Testis (tissue), 3 donors: ENCODE data around the gene AGPAT2. TPM values are rescaled to one million over a fixed set of nuclear protein-coding genes. Genes with fewer than 3 reads are reported as not detected.

Source experiments
- DNase-seq: peaks from one replicate; pipeline ENCODE4 v3.0.0-alpha.2; 2019
- H3K27ac ChIP-seq, 2 donors: fragments of 200-600 bp; sonication (generic); one replicate each; pipeline ENCODE4 v1.5.1; 2019
- H3K27me3 ChIP-seq: fragments of 200-600 bp; sonication (generic); one replicate; pipeline ENCODE4 v1.5.1; 2019
- H3K36me3 ChIP-seq: fragments of 200-600 bp; sonication (generic); one replicate; pipeline ENCODE4 v1.5.1; 2017; ENCODE audit warnings: low read depth; ENCODE audit errors: missing control alignments
- H3K4me1 ChIP-seq: fragments of 200-600 bp; sonication (generic); one replicate; pipeline ENCODE4 v1.5.1; 2019
- H3K4me3 ChIP-seq, 2 donors: fragments of 200-600 bp; sonication (generic); one replicate each; pipeline ENCODE4 v1.5.1; 2017 to 2019
- H3K9me3 ChIP-seq: fragments of 200-600 bp; sonication (generic); one replicate; pipeline ENCODE4 v1.5.1; 2017
- CTCF ChIP-seq, 3 experiments: fragments of 450-650 bp in 2 of 3; fragments of 200-600 bp in 1 of 3; sonication (generic) in 1 of 3; IDR thresholded peaks; one replicate each; pipeline ENCODE4 v1.5.1; 2016 to 2019; ENCODE audit warnings: antibody characterized with exemption in 3 of 3, mild to moderate bottlenecking in 2 of 3, moderate library complexity in 1 of 3
- POLR2A ChIP-seq: fragments of 450-650 bp; IDR thresholded peaks from one replicate; pipeline ENCODE4 v1.6.1; 2017; ENCODE audit warnings: antibody characterized with exemption, mild to moderate bottlenecking, moderate library complexity
- WGBS, 2 donors: methylation state at CpG; one replicate each; pipeline ENCODE4 v1.1.5; 2018; 5-methylcytosine and 5-hydroxymethylcytosine counted together
- intact Hi-C: fragments of 100-400 bp; cut with DNase I; formaldehyde crosslinking; loops from one replicate; pipeline ENCODE4 v1.15.1; 2023; ENCODE audit warnings: low total_unique reads
- polyA plus RNA-seq: library from polyadenylated mRNA; stranded (reverse); fragments of 350-450 nt; fragmentation: Illumina TruSeq; extraction: RNeasy Lipid Tissue Mini Kit (QIAGEN cat#74804); gene quantifications from one replicate; pipeline ENCODE4 v1.2.3, GENCODE V29; 2014; ENCODE audit warnings: low read depth, low replicate concordance; ENCODE audit not compliant: insufficient read depth
- total RNA-seq, 2 donors: library from RNA; depleted of rRNA; stranded (reverse); fragments of >200 nt; gene quantifications; one replicate each; pipeline ENCODE4 v1.2.3, GENCODE V29; 2016

The AGPAT2 gene
- total and polyA plus RNA-seq, 3 donors from 2014 or later: 34.2 to 52.7 (median 46.6) TPM

GRCh38 chr9:136698635-136699246 lies 11.5 kb upstream of the AGPAT2 start:
- 90 to 91% methylated on average over 11 of the region's 11 CpGs for WGBS, 2 donors
- H3K27ac ChIP-seq: no peak overlapping the region
- no peak for DNase-seq
- H3K36me3 ChIP-seq: no peaks in the 10 kb centered on the region
- intact Hi-C loops: no loop called here
- no peaks in the 10 kb centered on the region for H3K4me1 ChIP-seq
- no peaks in the 10 kb centered on the region for H3K27me3 ChIP-seq
- TF ChIP-seq POLR2A (no peak), CTCF (IDR thresholded peaks at IDR 0.05) (no peak)
- H3K4me3 ChIP-seq: no peak overlapping the region
- no peaks in the 10 kb centered on the region for H3K9me3 ChIP-seq

- Histone ChIP-seq H3K4me1 (no peaks in the 10 kb centered on the region), H3K36me3 (no peaks in the 10 kb centered on the region), H3K27me3 (no peaks in the 10 kb centered on the region), H3K27ac (no peak overlapping the region), H3K4me3 (no peak overlapping the region), H3K9me3 (no peaks in the 10 kb centered on the region)
- intact Hi-C loops: no loop called here
- DNase-seq: no peak
- WGBS, 2 donors: 81 to 82% methylated on average over 20 of the region's 20 CpGs
- TF ChIP-seq CTCF (IDR thresholded peaks at IDR 0.05) (no peak), POLR2A (no peak)
These were observed 10.7 kb upstream of the AGPAT2 start for GRCh38 chr9:136697821-136698526.

GRCh38 chr9:136697146-136697820 lies 10.0 kb upstream of the AGPAT2 start:
- Histone ChIP-seq H3K36me3 (no peaks in the 10 kb centered on the region), H3K4me3 (no peak overlapping the region), H3K4me1 (no peaks in the 10 kb centered on the region), H3K27me3 (no peaks in the 10 kb centered on the region), H3K27ac (no peak overlapping the region), H3K9me3 (no peaks in the 10 kb centered on the region)
- DNase-seq: no peak
- 63 to 77% methylated on average over 7 to 23 of the region's 23 CpGs for WGBS, 2 donors
- intact Hi-C loops: no loop called here
- TF ChIP-seq POLR2A: no peak
- no peak for TF ChIP-seq CTCF (IDR thresholded peaks at IDR 0.05)

- H3K27me3 ChIP-seq: no peaks in the 10 kb centered on the region
- H3K4me1 ChIP-seq: no peaks in the 10 kb centered on the region
- no peaks in the 10 kb centered on the region for H3K36me3 ChIP-seq
- WGBS, 2 donors: 74 to 80% methylated on average over 7 to 9 of the region's 9 CpGs
- no peak overlapping the region for H3K4me3 ChIP-seq
- TF ChIP-seq CTCF (IDR thresholded peaks at IDR 0.05) (no peak), POLR2A (no peak)
- intact Hi-C loops: no loop called here
- no peak for DNase-seq
- no peaks in the 10 kb centered on the region for H3K9me3 ChIP-seq
- no peak overlapping the region for H3K27ac ChIP-seq
These were observed 9.2 kb upstream of the AGPAT2 start for GRCh38 chr9:136696502-136696901.
